ENCODE results near the gene RPS4Y1. TPM values are rescaled to one million over a fixed set of nuclear protein-coding genes. Genes with fewer than 3 reads are reported as not detected.
"Not testable (repeated sequence)": the region's sequence is repeated elsewhere in the genome, so short reads cannot be mapped to it uniquely, and the experiment has no call there.

Gene RPS4Y1
- total RNA-seq, 2 experiments from 2014 or later: 372 to 373 TPM

- no peak overlapping the region for H3K4me3 Mint-ChIP-seq
- H3K27ac Mint-ChIP-seq: peak overlapping the region; percentile 65
- DNase-seq: no peak
- peaks cover 75% of the 10 kb centered on the region for H3K36me3 Mint-ChIP-seq
- H3K4me1 Mint-ChIP-seq: peaks cover 74% of the 10 kb centered on the region
- no peaks in the 10 kb centered on the region for H3K27me3 Mint-ChIP-seq
- no peaks in the 10 kb centered on the region for H3K9me3 Mint-ChIP-seq
Measured at GRCh38 chrY:2857686-2858085, 16.3 kb downstream of the RPS4Y1 start.

- Mint-ChIP-seq H3K9me3 (no peaks in the 10 kb centered on the region), H3K36me3 (peaks cover 67% of the 10 kb centered on the region), H3K4me3 (no peak overlapping the region), H3K27ac (no peak overlapping the region), H3K27me3 (no peaks in the 10 kb centered on the region), H3K4me1 (peaks cover 62% of the 10 kb centered on the region)
- no peak for DNase-seq
Measured at GRCh38 chrY:2859782-2860181, 18.4 kb downstream of the RPS4Y1 start.

DNA sequence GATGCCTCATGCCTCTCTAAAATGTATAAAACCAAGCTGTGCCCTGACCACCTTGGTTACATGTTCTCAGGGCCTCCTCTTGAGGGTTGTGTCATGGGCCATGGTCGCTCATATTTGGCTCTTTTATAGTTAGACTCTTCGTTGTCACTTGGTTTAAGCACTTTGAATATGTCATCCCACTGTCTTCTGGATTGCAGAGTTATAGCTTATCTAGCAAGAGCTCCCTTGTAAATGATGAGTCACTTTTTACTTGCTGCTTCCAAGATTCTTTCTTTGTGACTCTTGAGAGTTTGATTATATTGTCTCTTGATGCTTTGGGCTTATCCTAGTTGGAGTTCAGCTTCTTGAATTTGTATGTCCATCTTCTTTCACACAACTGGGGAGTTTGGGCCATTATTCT lies 19.1 kb downstream of the RPS4Y1 start:
- Mint-ChIP-seq H3K27ac (no peak overlapping the region), H3K4me3 (no peak overlapping the region), H3K4me1 (peaks cover 57% of the 10 kb centered on the region)

DNA sequence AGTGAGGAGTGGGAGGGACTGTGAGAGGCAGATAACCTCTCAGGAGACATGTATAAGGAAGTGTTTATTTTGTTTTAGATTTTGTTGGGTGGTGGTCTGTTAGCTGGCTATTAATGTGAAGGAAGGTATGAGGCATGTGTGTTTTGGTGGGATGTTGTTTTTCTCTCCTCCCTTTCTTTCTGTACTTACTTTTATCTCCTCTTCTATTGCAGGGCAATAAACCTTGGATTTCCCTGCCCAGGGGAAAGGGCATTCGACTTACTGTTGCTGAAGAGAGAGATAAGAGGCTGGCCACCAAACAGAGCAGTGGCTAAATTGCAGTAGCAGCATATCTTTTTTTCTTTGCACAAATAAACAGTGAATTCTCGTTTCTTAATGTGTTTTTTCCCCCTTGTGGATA lies 25.2 kb downstream of the RPS4Y1 start:
- no peak for DNase-seq
- Mint-ChIP-seq H3K27me3 (no peaks in the 10 kb centered on the region), H3K4me3 (no peak overlapping the region), H3K4me1 (peaks cover 8% of the 10 kb centered on the region), H3K36me3 (peaks cover 50% of the 10 kb centered on the region), H3K9me3 (no peaks in the 10 kb centered on the region), H3K27ac (peak overlapping the region; percentile 63)

More for the DNA sequence above, 19.1 kb downstream of the RPS4Y1 start:
- DNase-seq: no peak
- Mint-ChIP-seq H3K36me3 (peaks cover 64% of the 10 kb centered on the region), H3K9me3 (no peaks in the 10 kb centered on the region), H3K27me3 (no peaks in the 10 kb centered on the region)

DNA sequence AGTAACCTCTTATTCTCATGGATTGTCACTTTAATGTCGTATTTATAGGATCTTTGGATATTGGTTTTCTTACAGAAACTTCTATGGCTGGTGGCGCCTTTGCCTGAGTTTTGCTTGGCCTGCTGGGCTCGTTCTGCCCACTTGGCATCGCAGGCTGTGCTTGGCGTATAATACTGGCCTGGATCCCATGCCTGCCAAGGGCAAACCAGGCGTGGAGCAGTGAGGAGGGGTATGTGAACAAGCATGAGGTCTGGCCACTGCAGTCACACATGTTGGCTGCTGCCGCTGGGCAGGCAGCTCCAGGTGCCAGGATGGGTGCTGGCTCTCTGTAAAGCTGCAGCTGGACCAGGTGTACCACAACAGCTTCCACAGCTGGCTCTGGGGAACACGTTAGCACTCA lies 26.1 kb downstream of the RPS4Y1 start:
- Mint-ChIP-seq H3K9me3 (peaks cover 2% of the 10 kb centered on the region), H3K27me3 (no peaks in the 10 kb centered on the region), H3K27ac (no peak overlapping the region), H3K4me3 (no peak overlapping the region), H3K4me1 (peaks cover 4% of the 10 kb centered on the region), H3K36me3 (peaks cover 52% of the 10 kb centered on the region)
- no peak for DNase-seq

DNA sequence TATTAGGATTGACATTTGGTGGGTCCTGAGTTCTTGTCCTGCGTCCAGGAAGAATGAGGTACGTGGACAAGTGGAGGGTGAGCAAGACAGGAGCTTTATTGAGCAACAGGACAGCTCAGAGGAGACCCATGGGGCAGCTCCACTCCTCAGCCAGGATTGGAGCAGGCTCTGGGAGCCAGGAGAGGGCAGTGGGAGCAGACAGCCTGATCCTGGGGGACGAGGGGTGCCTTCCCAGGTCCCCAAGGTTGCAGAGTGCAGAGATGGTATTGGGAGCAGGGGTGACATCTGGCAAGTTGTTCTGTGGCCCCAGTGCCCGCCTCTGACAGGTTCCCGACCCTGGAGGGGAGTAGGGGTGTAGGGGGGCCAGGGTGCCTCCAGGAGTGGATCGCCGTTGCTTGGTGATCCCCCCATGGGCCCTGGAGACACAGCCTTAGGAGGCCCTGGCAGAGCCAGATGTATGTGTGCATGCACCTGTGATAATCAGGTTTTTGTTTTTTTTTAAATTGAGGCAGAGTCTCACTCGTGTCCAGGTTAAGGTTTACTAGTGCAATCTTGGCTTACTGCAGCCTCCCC lies 26.7 kb downstream of the RPS4Y1 start:
- Mint-ChIP-seq H3K36me3 (peaks cover 53% of the 10 kb centered on the region), H3K27me3 (no peaks in the 10 kb centered on the region), H3K4me3 (no peak overlapping the region), H3K4me1 (peaks cover 2% of the 10 kb centered on the region), H3K27ac (no peak overlapping the region), H3K9me3 (peaks cover 2% of the 10 kb centered on the region)
- no peak for DNase-seq

DNA sequence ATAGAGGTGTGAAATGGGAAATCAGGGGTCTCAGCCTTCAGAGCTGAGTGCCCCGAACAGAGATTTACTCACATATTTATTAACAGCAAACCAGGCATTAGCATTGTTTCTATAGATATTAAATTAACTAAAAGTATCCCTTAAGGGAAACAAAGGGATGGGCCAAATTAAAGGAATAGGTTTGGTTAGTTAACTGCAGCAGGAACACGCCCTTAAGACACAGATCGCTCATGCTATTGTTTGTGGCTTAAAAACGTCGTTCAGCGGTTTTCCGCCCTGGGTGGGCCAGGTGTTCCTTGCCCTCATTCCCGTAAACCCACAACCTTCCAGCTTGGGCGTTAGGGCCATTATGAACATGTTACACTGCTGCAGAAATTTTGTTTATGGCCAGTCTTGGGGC lies 30.8 kb downstream of the RPS4Y1 start:
- H3K9me3 Mint-ChIP-seq, H3K4me3 Mint-ChIP-seq, DNase-seq, H3K27me3 Mint-ChIP-seq, H3K4me1 Mint-ChIP-seq, H3K27ac Mint-ChIP-seq: not testable (repeated sequence)
- peaks cover 53% of the 10 kb centered on the region for H3K36me3 Mint-ChIP-seq

DNA sequence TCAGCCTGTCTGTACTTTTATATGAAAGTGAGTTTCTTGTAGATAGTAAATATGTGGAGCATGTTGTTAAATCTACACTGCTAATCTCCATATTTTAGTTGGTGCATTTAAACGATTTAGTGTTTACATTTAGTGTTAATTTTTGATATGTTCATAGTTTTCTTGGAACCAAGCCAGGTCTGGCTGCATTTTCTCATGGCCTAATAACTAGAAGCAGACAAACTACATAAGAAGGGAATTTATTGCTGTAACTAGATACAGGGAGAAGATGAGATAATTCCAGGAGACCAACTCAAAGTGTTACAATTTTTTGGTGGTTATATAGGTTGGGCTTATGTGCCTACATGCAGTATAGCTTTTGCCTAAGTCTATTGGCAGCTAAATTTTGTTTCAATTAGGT lies 32.8 kb downstream of the RPS4Y1 start:
- Mint-ChIP-seq H3K27me3 (no peaks in the 10 kb centered on the region), H3K4me3 (no peak overlapping the region), H3K36me3 (peaks cover 40% of the 10 kb centered on the region), H3K9me3 (peaks cover 2% of the 10 kb centered on the region), H3K4me1 (no peaks in the 10 kb centered on the region), H3K27ac (no peak overlapping the region)
- no peak for DNase-seq

- DNase-seq: no peak
- Mint-ChIP-seq H3K4me1 (peaks cover 12% of the 10 kb centered on the region), H3K4me3 (no peak overlapping the region), H3K27ac (no peak overlapping the region), H3K27me3 (no peaks in the 10 kb centered on the region), H3K9me3 (peaks cover 4% of the 10 kb centered on the region), H3K36me3 (peaks cover 7% of the 10 kb centered on the region)
Measured at GRCh38 chrY:2883561-2883960, 42.2 kb downstream of the RPS4Y1 start.

DNA sequence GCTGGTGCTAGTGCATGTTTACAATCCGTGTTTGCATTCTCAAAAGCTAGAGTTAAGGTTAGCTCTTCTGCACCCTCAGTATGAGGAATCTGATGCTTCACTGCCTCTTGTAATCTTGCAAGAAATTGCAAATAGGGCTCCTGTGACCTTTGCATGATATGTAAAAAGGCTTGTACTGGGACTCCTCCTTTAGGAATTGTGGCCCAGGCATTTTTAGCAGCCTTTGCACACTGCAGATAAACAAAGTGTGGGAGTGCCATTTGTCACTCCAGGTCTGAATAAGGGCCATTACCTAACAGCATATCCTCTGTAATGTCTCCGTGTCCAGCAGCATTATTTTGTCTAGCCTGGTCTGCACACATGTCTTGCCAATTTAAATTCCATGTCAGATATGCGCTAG lies 44.5 kb downstream of the RPS4Y1 start:
- H3K36me3 Mint-ChIP-seq: peaks cover 6% of the 10 kb centered on the region
- no peak overlapping the region for H3K4me3 Mint-ChIP-seq
- H3K27ac Mint-ChIP-seq: no peak overlapping the region
- no peak for DNase-seq
- no peaks in the 10 kb centered on the region for H3K27me3 Mint-ChIP-seq
- H3K4me1 Mint-ChIP-seq: peaks cover 12% of the 10 kb centered on the region
- H3K9me3 Mint-ChIP-seq: peaks cover 4% of the 10 kb centered on the region

- no peak overlapping the region for H3K4me3 Mint-ChIP-seq
- no peak for DNase-seq
- H3K27me3 Mint-ChIP-seq: no peaks in the 10 kb centered on the region
- peak overlapping the region; percentile 83 for H3K27ac Mint-ChIP-seq
- H3K36me3 Mint-ChIP-seq: peaks cover 4% of the 10 kb centered on the region
- H3K9me3 Mint-ChIP-seq: peaks cover 4% of the 10 kb centered on the region
- peaks cover 12% of the 10 kb centered on the region for H3K4me1 Mint-ChIP-seq
Measured at GRCh38 chrY:2887386-2887785, 46.0 kb downstream of the RPS4Y1 start.

- peaks cover 4% of the 10 kb centered on the region for H3K36me3 Mint-ChIP-seq
- H3K27ac Mint-ChIP-seq: peak overlapping the region; percentile 83
- H3K4me1 Mint-ChIP-seq: peaks cover 12% of the 10 kb centered on the region
- H3K27me3 Mint-ChIP-seq: no peaks in the 10 kb centered on the region
- peak overlapping the region; percentile 20 for H3K4me3 Mint-ChIP-seq
- peaks cover 4% of the 10 kb centered on the region for H3K9me3 Mint-ChIP-seq
- DNase-seq: no peak
Measured at GRCh38 chrY:2887955-2888354, 46.6 kb downstream of the RPS4Y1 start.

- Mint-ChIP-seq H3K27me3 (no peaks in the 10 kb centered on the region), H3K4me1 (no peaks in the 10 kb centered on the region), H3K36me3 (peaks cover 2% of the 10 kb centered on the region), H3K4me3 (no peak overlapping the region), H3K9me3 (no peaks in the 10 kb centered on the region), H3K27ac (no peak overlapping the region)
- DNase-seq: no peak
Measured at GRCh38 chrY:2893471-2893870, 52.1 kb downstream of the RPS4Y1 start.

GRCh38 chrY:2896050-2896449 lies 54.6 kb downstream of the RPS4Y1 start:
- H3K4me3 Mint-ChIP-seq: no peak overlapping the region
- no peak for DNase-seq
- no peaks in the 10 kb centered on the region for H3K27me3 Mint-ChIP-seq
- peaks cover 2% of the 10 kb centered on the region for H3K36me3 Mint-ChIP-seq
- no peak overlapping the region for H3K27ac Mint-ChIP-seq
- H3K4me1 Mint-ChIP-seq: no peaks in the 10 kb centered on the region
- H3K9me3 Mint-ChIP-seq: no peaks in the 10 kb centered on the region

GRCh38 chrY:2907356-2907755 lies 66.0 kb downstream of the RPS4Y1 start:
- H3K27me3 Mint-ChIP-seq: no peaks in the 10 kb centered on the region
- peaks cover 4% of the 10 kb centered on the region for H3K9me3 Mint-ChIP-seq
- no peak for DNase-seq
- no peak overlapping the region for H3K4me3 Mint-ChIP-seq
- no peak overlapping the region for H3K27ac Mint-ChIP-seq
- no peaks in the 10 kb centered on the region for H3K4me1 Mint-ChIP-seq
- peaks cover 11% of the 10 kb centered on the region for H3K36me3 Mint-ChIP-seq

GRCh38 chrY:2913066-2913815 lies 71.8 kb downstream of the RPS4Y1 start:
- Mint-ChIP-seq H3K9me3 (peaks cover 3% of the 10 kb centered on the region), H3K36me3 (peaks cover 14% of the 10 kb centered on the region), H3K4me1 (peaks cover 6% of the 10 kb centered on the region), H3K27ac (no peak overlapping the region), H3K4me3 (no peak overlapping the region), H3K27me3 (no peaks in the 10 kb centered on the region)
- peak; percentile 14 for DNase-seq

Data from activated naive CD8-positive, alpha-beta T cell treated with anti-CD3 and anti-CD28 coated beads for 36 hours (primary cell).